Neural cell (in vitro differentiated cells): Measurements from ENCODE around the gene KLHL2. TPM values are rescaled to one million over a fixed set of nuclear protein-coding genes. Genes with fewer than 3 reads are reported as not detected.

Source experiments
- H2AFZ ChIP-seq: fragments of 200-600, 300-800 bp; sonication (generic), shearing (Covaris generic); 2 replicates; pipeline ENCODE4 v1.6.0; 2014; ENCODE audit warnings: low read depth, mild to moderate bottlenecking, antibody characterized with exemption, low read length, moderate library complexity
- H3F3A ChIP-seq: fragments of 200-600 bp; shearing (Covaris generic); 2 replicates; pipeline ENCODE4 v1.6.1; 2016; ENCODE audit warnings: mild to moderate bottlenecking, moderate library complexity, mixed read lengths, antibody characterized with exemption, low read length; ENCODE audit not compliant: insufficient read depth, poor library complexity, severe bottlenecking
- H3K27ac ChIP-seq: fragments of 200-600, 300-800 bp; sonication (generic), shearing (Covaris generic); 2 replicates; pipeline ENCODE4 v1.5.1; 2014; ENCODE audit warnings: mild to moderate bottlenecking, low read length, moderate library complexity
- H3K27me3 ChIP-seq: fragments of 300-800, 200-600 bp; sonication (generic), shearing (Covaris generic); 2 replicates; pipeline ENCODE4 v1.6.0; 2014; ENCODE audit warnings: mild to moderate bottlenecking, low read depth, low read length, moderate library complexity; ENCODE audit not compliant: insufficient read depth
- H3K36me3 ChIP-seq: fragments of 300-800, 200-600 bp; sonication (generic), shearing (Covaris generic); 2 replicates; pipeline ENCODE4 v1.5.1; 2014; ENCODE audit warnings: mild to moderate bottlenecking, antibody characterized with exemption, low read length, moderate library complexity; ENCODE audit not compliant: insufficient read depth
- H3K4me2 ChIP-seq: fragments of 300-800, 200-600 bp; sonication (generic), shearing (Covaris generic); 2 replicates; pipeline ENCODE4 v1.6.0; 2014; ENCODE audit warnings: mild to moderate bottlenecking, low read length
- H3K4me3 ChIP-seq: fragments of 300-800, 200-600 bp; sonication (generic), shearing (Covaris generic); 2 replicates; pipeline ENCODE4 v1.5.1; 2014; ENCODE audit warnings: mild to moderate bottlenecking, low read length, moderate library complexity
- H3K79me2 ChIP-seq: fragments of 200-600 bp; shearing (Covaris generic); replicated peaks from 2 replicates; pipeline ENCODE4 v1.6.0; 2014; ENCODE audit warnings: mild to moderate bottlenecking, low read length, moderate library complexity; ENCODE audit not compliant: insufficient read depth
- H3K9ac ChIP-seq: fragments of 300-800, 200-600 bp; sonication (generic), shearing (Covaris generic); 2 replicates; pipeline ENCODE4 v1.6.1; 2016; ENCODE audit warnings: mild to moderate bottlenecking, low read length, mixed read lengths
- H3K9me2 ChIP-seq: fragments of 200-600 bp; shearing (Covaris generic); 2 replicates; pipeline ENCODE4 v1.6.1; 2016; ENCODE audit warnings: mild to moderate bottlenecking, low read length, mixed read lengths; ENCODE audit not compliant: insufficient read depth
- H3K9me3 ChIP-seq: fragments of 200-600, 300-800 bp; sonication (generic), shearing (Covaris generic); 2 replicates; pipeline ENCODE4 v1.6.1; 2016; ENCODE audit warnings: mild to moderate bottlenecking, mixed run types, low read length, moderate library complexity, mixed read lengths
- H4K20me1 ChIP-seq: fragments of 200-600 bp; shearing (Covaris generic); 2 replicates; pipeline ENCODE4 v1.6.1; 2016; ENCODE audit warnings: mild to moderate bottlenecking, mixed run types; ENCODE audit not compliant: insufficient read depth
- EP300 ChIP-seq: fragments of 450-650 bp; conservative IDR thresholded peaks from 2 replicates; pipeline ENCODE4 v1.6.1; 2014; ENCODE audit warnings: antibody characterized with exemption, mild to moderate bottlenecking, moderate library complexity; ENCODE audit not compliant: poor library complexity, severe bottlenecking
- EZH2 ChIP-seq: fragments of 200-600, 300-800 bp; shearing (Covaris generic), sonication (generic); IDR thresholded peaks from 2 replicates; pipeline ENCODE4 v1.6.1; 2014; ENCODE audit warnings: antibody characterized with exemption, low read length, borderline replicate concordance, mild to moderate bottlenecking; ENCODE audit not compliant: insufficient read depth, poor library complexity, severe bottlenecking
- MXI1 ChIP-seq: fragments of 450-650 bp; conservative IDR thresholded peaks from 2 replicates; pipeline ENCODE4 v1.6.1; 2014; ENCODE audit warnings: antibody characterized with exemption, mild to moderate bottlenecking; ENCODE audit not compliant: poor library complexity, severe bottlenecking
- POLR2AphosphoS5 ChIP-seq: IDR thresholded peaks from 2 replicates; pipeline ENCODE4 v1.6.1; 2012
- RAD21 ChIP-seq: fragments of 450-650 bp; conservative IDR thresholded peaks from 2 replicates; pipeline ENCODE4 v1.6.1; 2014; ENCODE audit warnings: antibody characterized with exemption, mild to moderate bottlenecking, moderate library complexity
- SMC3 ChIP-seq: fragments of 450-650 bp; conservative IDR thresholded peaks from 2 replicates; pipeline ENCODE4 v1.6.1; 2014; ENCODE audit warnings: antibody characterized with exemption, mild to moderate bottlenecking, moderate library complexity; ENCODE audit not compliant: poor library complexity
- TAF1 ChIP-seq: IDR thresholded peaks from 2 replicates; pipeline ENCODE4 v1.6.1; 2012; ENCODE audit warnings: low read depth
- polyA plus RNA-seq: library from polyadenylated mRNA; depleted of rRNA; stranded (reverse); fragments of >200 nt; gene quantifications from 2 replicates; pipeline ENCODE4 v1.2.3, GENCODE V29; 2014
- TF ChIP-seq, protein P1 (sequence below): fragments of 450-650 bp; IDR thresholded peaks from 2 replicates; pipeline ENCODE4 v1.5.1; 2014; ENCODE audit warnings: antibody characterized with exemption, mild to moderate bottlenecking, moderate library complexity; ENCODE audit not compliant: poor library complexity, severe bottlenecking
- TF ChIP-seq, protein P2 (sequence below): IDR thresholded peaks from 2 replicates; pipeline ENCODE4 v1.6.1; 2012; ENCODE audit warnings: borderline replicate concordance

Gene KLHL2
- polyA plus RNA-seq, 1 donor from 2014 or later: 42.8 TPM

DNA sequence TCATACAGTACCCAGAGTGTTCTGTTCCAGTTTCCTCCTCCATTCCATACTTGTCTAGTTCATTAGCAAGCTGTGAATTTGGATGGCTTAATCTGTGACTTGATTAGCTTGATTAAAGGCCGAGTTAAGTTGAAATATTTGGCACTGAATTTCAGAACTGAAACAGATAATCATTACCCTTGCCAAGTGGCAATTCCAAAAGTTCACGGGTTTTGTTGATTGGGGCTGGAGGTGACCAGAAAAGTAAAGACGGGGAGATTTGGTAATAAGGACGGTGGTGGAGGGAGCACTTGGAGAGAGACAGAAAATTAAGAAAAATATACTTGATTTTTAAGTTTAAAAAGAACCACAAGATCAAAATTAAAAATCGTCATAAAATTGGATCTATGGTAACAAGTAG is 21.9 kb upstream of the KLHL2 start:
- Histone ChIP-seq H3K9me3 (no peaks in the 10 kb centered on the region), H2AFZ (no peak overlapping the region), H3K79me2 (no peaks in the 10 kb centered on the region), H3K4me3 (no peak overlapping the region), H3K9me2 (no peaks in the 10 kb centered on the region), H3K36me3 (no peaks in the 10 kb centered on the region), H3K4me2 (no peak overlapping the region), H3F3A (no peaks in the 10 kb centered on the region), H3K27ac (no peak overlapping the region), H3K9ac (no peak overlapping the region), H3K27me3 (no peaks in the 10 kb centered on the region), H4K20me1 (no peaks in the 10 kb centered on the region)
- TF ChIP-seq, protein P1, sequence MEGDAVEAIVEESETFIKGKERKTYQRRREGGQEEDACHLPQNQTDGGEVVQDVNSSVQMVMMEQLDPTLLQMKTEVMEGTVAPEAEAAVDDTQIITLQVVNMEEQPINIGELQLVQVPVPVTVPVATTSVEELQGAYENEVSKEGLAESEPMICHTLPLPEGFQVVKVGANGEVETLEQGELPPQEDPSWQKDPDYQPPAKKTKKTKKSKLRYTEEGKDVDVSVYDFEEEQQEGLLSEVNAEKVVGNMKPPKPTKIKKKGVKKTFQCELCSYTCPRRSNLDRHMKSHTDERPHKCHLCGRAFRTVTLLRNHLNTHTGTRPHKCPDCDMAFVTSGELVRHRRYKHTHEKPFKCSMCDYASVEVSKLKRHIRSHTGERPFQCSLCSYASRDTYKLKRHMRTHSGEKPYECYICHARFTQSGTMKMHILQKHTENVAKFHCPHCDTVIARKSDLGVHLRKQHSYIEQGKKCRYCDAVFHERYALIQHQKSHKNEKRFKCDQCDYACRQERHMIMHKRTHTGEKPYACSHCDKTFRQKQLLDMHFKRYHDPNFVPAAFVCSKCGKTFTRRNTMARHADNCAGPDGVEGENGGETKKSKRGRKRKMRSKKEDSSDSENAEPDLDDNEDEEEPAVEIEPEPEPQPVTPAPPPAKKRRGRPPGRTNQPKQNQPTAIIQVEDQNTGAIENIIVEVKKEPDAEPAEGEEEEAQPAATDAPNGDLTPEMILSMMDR: no peak
- TF ChIP-seq EP300: no peak
- no peak for TF ChIP-seq EZH2
- no peak for TF ChIP-seq SMC3
- TF ChIP-seq, protein P2, sequence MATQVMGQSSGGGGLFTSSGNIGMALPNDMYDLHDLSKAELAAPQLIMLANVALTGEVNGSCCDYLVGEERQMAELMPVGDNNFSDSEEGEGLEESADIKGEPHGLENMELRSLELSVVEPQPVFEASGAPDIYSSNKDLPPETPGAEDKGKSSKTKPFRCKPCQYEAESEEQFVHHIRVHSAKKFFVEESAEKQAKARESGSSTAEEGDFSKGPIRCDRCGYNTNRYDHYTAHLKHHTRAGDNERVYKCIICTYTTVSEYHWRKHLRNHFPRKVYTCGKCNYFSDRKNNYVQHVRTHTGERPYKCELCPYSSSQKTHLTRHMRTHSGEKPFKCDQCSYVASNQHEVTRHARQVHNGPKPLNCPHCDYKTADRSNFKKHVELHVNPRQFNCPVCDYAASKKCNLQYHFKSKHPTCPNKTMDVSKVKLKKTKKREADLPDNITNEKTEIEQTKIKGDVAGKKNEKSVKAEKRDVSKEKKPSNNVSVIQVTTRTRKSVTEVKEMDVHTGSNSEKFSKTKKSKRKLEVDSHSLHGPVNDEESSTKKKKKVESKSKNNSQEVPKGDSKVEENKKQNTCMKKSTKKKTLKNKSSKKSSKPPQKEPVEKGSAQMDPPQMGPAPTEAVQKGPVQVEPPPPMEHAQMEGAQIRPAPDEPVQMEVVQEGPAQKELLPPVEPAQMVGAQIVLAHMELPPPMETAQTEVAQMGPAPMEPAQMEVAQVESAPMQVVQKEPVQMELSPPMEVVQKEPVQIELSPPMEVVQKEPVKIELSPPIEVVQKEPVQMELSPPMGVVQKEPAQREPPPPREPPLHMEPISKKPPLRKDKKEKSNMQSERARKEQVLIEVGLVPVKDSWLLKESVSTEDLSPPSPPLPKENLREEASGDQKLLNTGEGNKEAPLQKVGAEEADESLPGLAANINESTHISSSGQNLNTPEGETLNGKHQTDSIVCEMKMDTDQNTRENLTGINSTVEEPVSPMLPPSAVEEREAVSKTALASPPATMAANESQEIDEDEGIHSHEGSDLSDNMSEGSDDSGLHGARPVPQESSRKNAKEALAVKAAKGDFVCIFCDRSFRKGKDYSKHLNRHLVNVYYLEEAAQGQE: no peak
- TF ChIP-seq MXI1: no peak
- no peak for TF ChIP-seq RAD21
- TF ChIP-seq TAF1: no peak
- no peak for TF ChIP-seq POLR2AphosphoS5

DNA sequence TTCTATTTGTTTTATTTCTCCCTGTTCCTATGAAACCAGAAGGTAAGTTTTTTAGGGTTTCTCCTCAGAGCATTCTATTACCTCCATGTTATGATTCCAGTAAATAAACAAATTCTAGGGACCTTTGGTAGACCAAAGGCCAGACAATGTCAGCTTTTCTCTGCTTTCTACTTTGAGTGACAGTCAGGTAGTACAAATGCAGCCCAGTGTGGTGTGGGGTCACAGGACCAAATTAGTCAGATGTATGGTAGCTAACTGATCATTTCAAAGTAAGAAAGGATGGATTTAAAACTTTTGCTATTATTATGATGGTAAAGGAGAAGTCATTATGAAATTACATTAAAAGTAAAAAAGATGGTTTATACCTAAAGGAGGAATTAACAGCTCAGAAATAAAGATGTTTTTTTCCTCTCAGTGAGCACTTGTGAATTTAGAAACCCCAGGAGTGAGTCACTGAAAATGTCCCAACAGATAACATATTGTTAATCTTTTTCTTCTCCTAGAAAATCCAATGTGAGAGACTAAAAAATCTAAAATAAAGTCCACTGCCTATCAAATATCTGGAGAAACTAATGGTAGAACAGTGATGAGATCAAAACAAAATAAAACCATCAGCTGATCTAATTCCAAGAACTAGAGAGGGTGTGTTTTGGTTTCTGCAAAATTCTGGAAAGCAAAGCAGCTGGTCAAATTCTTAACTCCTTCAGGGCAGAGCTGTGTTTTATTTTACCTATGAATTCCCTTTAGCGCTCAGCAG is 16.6 kb upstream of the KLHL2 start:
- Histone ChIP-seq H3K36me3 (no peaks in the 10 kb centered on the region), H3K4me3 (no peak overlapping the region), H3K9me3 (no peaks in the 10 kb centered on the region), H3K9me2 (no peaks in the 10 kb centered on the region), H4K20me1 (no peaks in the 10 kb centered on the region), H2AFZ (no peak overlapping the region), H3K4me2 (no peak overlapping the region), H3K9ac (no peak overlapping the region), H3K27me3 (no peaks in the 10 kb centered on the region), H3K27ac (no peak overlapping the region), H3K79me2 (no peaks in the 10 kb centered on the region), H3F3A (no peaks in the 10 kb centered on the region)
- TF ChIP-seq TAF1 (no peak), POLR2AphosphoS5 (no peak), MXI1 (no peak), EP300 (no peak), EZH2 (no peak)
- TF ChIP-seq, protein P1: no peak
- TF ChIP-seq, protein P2: no peak
